HL-60/S4 (cell line): ENCODE results near the gene EDRF1.
"Not testable (repeated sequence)": the region's sequence is repeated elsewhere in the genome, so short reads cannot be mapped to it uniquely, and the experiment has no call there.

Source experiments
- in situ Hi-C: fragments of 300-500 bp; cut with MboI; formaldehyde crosslinking; loops from 2 replicates; pipeline ENCODE4 v1.14.3; 2022; ENCODE audit warnings: low sequenced_read_pairs

The EDRF1 gene

DNA sequence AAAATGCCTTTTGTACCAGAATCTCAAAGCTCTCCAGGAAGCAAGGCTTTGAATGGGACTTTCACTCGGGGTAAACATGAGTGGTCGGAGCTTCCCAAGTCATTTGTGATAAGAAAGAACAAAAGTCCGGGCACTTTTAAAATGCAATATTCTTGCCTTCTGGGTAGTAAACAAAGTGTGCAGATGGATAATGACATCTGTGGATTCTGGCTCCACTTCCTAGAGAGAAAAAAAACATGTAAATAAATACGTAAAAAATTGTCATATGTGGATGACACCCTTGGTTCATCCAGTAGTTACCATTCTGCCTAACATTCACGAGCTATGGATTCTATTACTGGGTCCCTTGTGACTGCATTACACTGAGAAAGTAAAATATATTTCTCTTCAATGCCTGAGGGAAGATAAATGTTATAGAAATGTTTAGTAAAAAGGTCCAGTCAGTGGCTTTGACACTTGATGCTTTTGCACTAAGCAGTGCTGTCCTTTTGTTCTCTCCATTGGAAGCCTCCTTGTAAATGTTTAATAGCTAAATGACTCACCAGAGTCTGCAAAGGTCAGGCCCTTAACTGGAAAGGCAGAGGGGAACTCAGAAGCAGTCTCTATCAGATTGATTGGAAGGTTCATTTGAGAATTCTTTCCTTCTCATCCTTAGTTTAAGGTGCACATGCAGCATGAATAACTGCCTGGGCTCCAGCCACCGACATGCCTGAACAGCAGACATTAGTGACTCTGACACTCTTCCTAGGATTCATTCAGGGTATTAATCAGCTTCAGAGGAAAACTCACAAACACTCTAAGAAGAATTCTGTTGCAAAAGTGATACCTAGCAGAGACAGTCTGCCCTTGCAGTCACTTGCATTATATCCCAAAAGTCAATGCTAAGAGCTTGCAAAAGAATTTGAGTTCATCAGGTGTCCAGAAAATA, 11.7 kb upstream of the EDRF1 start:
- in situ Hi-C loops, result no loop called here

DNA sequence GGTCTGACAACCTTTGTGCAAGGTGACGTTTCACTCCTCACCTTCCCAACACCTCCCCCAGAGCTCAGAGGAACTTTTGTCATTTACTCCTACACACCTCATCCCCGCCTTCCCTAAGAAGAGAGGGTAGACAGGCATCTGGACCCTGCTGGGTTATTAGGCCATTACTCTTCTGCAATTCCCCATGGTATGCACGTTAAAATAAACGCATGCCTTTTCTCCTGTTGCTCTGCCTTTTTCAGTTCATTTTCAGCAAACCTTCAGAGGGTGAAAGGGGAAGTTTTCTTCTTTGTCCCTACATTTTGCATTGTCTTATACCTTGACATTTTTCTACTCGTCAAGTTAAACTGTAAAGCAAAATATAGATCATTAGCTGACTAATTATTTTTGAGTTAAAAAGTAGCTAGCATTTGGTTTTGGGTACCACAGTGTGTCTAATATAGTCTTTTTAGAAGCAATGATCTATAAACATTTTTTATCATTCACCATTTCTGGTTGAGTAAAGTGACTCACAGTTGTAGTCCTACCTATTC, 10.5 kb upstream of the EDRF1 start:
- in situ Hi-C loops, result no loop called here

DNA sequence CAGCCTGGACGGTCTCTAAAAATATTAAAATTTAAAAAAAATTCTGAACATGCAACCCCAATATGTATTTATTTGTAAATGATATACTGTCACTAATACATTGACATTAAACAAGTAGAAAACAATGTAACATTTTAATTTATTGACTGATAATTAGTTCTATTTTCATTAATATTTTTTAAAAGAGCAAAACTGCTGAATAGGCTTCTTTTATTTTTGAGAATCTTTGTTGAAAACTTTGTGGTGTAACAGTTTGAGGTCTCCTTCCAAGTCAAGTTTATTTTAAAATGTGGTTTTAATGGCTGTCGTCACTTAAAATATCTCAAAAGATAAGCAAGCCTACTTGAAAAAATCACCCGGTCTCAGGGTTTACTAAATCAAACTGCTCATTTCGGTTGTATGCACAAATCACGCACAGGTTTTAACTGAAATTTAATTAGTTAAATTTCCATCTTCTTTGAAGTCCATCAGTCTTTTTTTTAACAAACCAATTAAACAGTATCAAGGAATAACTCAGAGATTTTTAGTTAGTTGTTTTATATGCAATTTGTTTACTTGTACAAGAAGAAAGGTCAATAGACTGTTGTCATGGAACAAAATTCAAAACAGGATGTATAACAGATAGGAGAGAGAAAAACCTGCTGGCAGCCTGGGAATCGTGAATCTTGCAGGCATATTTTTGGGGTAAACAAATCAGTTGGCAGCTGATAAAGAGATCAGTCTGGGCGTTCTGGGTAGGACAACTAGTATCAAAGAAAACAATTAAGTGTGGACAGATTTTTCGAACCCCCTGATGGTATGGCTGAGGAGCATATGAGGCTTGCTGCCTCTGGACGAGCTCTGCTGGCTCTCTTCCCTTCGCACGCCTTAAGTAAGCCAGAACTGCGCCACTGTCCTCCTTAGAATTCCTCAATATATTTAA, 9.7 kb upstream of the EDRF1 start:
- in situ Hi-C loops, result no loop called here

DNA sequence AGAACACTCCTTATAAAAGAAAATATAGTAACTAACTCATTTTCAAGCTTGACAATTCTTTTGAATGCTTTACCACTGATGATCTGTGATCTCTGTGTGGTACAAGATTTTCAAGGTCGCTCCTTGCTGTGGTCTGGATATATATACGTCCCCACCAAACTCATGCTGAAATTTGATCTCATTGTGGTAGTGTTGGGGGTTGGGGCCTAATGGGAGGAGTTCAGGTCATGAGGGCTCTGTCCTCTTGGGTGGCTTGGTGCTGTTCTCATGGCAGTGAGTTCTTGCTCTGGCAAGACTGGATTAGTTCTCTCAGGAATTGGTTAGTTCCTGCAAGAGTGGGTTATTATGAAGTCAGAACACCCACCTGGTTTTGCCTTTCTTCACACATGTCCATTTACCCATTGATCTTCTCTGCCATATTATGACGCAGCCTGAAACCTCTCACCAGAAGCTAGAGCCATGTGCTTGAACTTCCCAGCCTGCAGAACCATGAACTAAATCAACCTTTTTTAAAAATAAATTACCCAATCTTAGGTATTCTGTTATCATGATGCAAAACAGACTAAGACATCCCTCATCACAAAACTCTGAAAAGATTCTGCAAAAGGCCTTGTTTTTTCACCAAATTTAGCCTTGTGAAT, 8.3 kb upstream of the EDRF1 start:
- in situ Hi-C loops, result no loop called here

DNA sequence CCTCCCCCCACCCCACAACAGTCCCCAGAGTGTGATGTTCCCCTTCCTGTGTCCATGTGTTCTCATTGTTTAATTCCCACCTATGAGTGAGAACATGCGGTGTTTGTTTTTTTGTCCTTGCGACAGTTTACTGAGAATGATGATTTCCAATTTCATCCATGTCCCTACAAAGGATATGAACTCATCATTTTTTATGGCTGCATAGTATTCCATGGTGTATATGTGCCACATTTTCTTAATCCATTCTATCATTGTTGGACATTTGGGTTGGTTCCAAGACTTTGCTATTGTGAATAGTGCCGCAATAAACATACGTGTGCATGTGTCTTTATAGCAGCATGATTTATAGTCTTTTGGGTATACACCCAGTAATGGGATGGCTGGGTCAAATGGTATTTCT, 4.8 kb upstream of the EDRF1 start:
- in situ Hi-C loops, result not testable (repeated sequence)

DNA sequence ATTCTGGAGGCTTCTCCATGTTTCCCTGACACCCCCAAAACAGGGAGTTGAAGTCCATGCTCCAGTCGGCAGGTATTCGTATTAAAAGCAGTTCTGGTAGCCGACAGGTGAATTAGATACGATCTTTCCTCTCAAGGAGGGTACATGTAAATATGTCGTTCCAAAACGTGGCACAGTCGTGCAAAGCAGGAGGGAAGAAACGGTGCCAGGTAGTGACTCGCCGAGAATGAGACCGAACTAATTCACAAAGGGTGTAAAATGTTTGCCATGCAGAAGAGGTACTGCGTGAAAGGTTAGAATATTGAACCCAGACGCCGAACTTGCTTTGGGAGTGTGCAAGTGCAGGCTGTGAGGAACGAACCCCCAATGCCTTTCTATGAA, 483 bp downstream of the EDRF1 start:
- in situ Hi-C loops, result no loop called here

DNA sequence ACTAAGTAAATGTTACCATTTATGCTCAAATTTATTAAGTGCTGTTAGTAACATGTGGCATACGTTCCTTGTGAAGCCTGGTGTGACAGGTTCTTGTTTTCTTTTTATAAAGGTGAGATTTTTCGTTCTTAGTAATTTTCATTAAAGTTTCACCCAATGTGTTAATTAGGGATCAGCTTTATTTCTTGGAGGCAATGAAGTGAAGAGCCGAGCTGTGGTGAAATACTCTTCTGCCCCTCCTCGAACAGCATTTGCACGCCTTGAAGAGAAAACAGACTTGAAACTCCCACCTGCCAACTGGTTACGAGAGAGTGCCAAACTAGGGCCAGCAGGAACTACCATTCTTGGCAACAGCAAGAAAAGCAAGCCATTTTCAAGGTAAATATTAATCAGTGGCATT, 1.5 kb downstream of the EDRF1 start:
- in situ Hi-C loops, result no loop called here

DNA sequence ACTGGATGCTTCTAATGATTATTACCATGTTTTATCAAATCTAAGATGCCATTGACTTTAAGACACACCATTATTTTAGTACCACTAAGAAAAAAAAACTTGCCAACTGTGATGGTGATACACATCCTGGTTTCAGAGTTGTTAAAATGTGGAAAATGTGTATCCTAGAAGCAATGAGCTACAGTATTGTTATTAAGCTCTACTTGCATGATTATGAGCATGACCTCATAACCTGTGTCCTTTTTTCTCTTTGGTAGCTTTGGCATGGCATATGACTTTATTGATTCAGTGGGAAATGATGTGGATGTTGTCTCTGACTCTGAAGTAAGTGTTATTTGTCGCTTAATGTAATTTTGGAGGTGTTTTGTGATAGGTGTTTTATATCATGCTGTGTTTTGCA, 3.3 kb downstream of the EDRF1 start:
- in situ Hi-C loops, result no loop called here

DNA sequence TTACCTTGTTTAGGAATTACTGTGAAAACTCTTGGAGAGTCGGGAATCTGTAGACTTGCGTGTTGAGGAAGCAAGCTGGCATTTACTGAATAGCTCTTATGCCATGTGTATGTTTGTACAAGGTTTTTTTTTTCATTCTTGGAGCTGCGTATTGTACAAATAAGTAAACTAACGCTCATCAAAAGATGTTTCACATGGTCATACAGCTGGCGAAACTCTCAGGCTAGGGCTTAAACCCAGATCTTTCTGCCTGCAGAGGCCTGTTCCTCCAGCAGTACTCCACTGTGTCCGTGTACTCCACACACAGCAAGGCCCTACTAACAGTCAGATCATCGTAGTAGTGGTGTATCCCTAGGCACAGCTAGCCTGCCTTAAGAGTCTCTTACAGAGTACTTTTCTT, 7.4 kb downstream of the EDRF1 start:
- in situ Hi-C loops, result no loop called here

DNA sequence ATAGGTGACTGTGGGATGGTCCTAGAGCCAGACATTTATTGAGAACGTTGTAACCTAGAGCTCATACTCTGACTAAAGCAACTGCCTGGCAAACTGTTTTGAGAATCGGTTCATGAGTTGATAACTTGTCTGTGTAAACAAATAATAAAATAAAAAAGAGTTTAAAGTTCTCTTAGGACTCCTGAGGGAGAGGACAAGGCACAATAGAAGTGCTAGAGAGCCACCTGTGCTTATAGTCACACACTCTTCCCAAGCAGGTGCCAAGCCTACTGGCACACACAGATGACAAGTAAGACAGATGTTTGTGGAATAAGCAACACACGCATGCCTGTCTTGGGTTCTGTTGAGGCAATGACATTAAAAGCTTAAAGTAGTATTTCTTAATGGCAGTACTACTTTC, 7.9 kb downstream of the EDRF1 start:
- in situ Hi-C loops, result no loop called here

DNA sequence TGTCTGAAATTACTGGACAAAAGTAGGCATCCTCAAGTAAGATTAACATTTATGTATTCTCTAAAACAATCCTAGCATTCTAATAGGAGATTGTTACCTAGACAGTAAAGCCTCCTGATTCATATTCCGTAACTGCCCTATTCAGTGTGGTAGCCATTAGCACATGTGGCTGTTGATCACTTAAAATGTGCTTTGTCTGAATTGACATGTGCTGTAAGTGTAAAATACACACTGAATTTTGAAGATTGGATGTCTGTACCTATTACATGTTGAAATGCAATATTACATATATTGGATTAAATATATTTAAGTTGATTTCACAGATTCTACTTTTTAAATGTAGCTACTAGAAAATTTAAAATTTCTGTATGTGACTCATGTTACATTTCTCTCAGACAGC, 14.6 kb downstream of the EDRF1 start:
- in situ Hi-C loops, result no loop called here

DNA sequence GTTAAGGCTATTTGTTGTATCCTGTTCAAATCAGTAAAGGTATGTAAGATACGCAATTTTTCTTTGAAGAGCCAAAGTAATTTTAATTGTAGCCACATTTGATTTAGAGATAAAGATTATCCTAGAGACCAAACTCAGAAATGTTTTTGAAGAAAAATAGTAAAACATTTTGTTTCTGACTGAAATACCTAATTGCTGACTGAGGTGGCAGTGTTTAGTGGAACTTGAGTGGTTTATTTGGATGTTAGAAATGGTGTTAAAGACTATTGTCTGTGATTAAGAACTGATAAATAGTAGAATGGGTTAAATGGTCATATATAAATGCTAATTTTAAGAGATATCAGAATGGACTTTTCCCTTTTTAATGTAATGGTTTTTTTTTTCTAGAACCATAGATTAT, 15.3 kb downstream of the EDRF1 start:
- in situ Hi-C loops, result no loop called here

DNA sequence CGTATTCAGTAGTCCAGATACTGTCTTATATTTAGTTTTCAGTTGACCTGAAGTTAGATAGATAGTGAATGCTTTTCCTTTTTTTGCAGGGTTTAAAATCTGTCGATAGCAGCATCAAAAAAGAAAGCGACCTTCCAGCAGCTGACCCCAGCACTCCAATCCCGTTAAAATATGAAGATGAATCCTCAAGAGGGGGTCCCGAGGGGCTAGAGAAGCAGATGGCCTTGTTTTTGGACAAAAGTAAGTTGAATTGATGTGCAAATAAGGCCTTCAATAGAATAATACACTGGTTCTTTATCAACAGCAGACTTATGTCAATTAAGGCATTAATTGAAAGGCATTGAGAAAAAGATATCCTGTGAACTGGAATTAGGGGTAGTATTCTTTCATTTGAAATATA, 18.7 kb downstream of the EDRF1 start:
- in situ Hi-C loops, result no loop called here

DNA sequence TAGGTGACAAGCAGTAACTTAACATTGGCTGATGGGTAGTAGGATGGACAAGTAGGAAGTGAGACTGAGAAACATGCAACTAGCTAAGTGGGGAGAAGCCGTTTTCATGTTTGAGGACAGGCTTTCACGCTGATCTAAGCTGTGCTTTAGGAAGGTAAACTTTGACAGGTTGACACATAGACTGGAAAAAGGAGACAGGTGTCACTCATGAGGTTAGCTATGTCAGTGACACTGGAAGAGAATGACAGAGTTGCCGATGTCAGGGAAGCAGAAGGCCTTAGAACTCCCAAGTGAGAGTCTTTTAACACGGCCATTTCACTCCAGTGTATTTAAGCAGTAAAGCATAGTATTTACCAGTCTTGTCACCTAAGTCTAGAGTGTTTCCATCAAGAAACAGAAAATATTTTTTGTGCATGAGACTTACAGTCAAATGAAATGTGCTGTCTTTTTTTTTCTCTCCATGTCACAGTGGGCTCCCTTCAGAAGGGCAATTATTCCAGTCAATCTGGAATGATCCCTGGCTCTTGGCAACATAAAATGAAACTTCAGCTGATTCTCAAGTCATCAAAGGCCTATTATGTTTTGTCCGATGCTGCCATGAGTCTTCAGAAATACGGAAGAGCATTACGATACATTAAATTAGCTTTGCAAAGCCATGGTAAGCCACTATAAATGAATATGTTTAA, 20.6 kb downstream of the EDRF1 start:
- in situ Hi-C loops, result no loop called here

DNA sequence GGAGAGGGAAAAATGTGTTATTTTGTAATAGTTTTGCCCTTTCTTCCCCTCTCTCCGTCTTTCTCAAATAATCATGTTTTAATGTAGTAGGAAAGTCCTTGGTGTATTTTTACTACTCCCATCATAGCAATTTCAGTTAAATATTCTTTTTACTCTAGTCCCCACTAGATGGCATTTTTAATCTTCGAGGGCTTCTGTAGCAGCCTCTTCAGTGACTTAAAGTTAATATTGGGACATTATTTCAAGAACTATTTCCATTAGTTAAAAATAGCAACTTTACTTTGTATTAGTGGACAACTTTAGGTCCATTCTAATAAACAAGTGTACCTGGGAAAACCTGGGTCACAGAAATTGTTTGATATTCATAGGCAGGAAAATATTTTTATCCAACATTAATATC, 23.0 kb downstream of the EDRF1 start:
- in situ Hi-C loops, result no loop called here

DNA sequence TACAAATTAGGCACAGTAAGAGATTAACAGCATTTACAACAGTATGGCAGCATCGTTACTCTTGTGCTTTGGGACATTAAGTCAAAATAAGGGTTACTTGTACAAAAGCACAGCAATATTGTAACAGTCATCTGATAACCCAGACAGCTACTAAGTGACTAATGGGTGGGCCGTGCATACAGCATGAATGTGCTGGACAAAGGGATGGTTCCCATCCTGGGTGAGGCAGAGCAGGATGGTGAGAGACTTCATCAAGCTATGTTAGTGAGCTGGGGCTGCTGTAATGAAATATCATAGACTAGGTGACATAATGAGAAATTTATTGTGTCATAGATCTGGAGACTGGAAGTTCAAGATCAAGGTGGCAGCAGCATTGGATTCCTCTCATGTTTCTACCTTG, 25.4 kb downstream of the EDRF1 start:
- in situ Hi-C loops, result no loop called here

DNA sequence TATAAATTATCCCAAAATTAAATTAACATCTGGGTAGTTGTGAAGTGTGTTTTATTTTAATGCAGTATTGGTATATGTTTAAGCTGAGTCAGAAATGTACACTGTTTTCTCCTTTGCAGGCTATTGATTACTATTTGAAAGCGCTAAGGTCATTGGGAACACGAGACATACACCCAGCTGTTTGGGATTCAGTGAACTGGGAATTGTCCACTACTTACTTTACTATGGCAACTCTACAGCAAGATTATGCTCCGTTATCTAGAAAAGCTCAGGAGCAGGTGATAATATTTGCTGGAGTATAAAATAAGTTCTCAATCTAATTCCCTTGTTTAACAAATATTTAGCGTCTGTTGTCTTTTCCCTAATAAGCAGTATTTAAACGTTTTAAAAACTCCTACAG, 27.9 kb downstream of the EDRF1 start:
- in situ Hi-C loops, result no loop called here

DNA sequence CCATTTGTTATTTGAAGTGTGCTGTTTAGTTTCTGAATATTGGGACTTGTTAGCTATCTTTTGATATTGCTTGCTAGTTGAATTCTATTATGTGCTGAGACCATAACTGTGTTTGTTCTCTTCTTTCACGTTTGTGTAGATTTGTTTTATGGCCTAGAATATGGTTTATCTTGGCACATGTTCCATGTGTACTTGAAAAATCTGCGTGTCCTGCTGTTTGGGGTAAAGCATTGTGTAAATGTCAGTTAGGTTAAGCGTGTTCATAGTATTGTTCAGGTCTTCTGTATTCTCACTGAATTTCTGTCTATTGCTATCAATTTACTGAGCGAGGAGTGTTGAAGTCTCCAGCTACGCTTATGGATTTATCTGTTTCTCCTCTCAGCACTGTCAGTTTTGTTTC, 36.7 kb downstream of the EDRF1 start:
- in situ Hi-C loops, result no loop called here

DNA sequence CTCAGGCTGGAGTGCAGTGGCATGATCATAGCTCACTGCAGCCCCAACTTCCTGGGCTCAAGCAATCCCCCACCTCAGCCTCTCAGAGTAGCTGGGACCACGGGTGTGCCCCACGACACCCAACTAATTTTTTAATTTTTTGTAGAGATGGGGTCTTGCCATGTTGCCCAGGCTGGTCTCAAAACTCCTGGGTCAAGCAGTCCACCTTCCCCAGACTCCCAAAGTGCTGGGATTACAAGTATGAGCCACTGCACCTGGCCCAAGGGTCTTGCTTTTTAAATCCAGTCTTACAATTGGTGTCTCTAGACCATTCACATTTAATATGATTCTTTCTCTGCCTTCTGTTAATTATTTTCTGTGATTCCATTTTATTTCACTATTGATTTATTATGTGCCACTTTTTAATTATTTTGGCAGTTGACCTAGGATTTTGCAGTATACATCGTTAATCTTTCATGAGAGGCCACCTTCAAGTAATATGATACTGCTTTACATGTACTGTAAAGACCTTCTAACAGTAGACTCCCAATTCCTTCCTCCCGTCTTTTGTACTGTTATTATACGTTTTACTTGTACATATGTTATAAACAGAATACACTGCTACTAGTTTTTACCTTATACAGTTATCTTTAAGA, 37.5 kb downstream of the EDRF1 start:
- in situ Hi-C loops, result no loop called here

DNA sequence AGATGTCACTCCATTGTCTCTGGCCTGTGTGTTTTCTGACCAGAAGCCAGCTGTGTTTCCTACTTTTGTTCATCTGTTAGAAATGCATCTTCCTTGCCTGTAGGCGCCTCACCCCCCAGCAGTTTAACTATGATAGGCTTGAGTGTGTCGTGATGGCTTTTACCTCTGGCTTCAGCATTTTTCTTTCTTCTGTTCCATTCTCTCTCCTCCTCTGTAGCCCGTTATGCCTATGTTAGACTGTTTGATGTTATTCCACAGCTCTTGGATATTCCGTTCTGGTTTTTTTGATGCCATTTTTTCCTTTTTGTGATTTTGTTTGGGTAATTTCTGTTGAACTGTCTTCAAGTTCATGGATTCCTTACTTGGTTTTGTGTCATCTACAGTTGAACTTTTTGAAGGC, 38.2 kb downstream of the EDRF1 start:
- in situ Hi-C loops, result no loop called here
